ENCODE data around the gene LCK.

LCK gene

GRCh38 chr1:32303358-32303757 lies 52.3 kb downstream of the LCK start:
- no peak for TF ChIP-seq CTCF (IDR thresholded peaks at IDR 0.05; ENCODE audit: extremely low read depth, insufficient read depth, missing control alignments)
- in situ Hi-C loops (cut with MboI; ENCODE audit: low pct_unique_long_range_greater_than_20kb, low sequenced_read_pairs, unreplicated experiment), result no loop called here
- DNase-seq (ENCODE audit: low spot score), result no peak

GRCh38 chr1:32303997-32304622 lies 53.0 kb downstream of the LCK start:
- no peak for DNase-seq (ENCODE audit: low spot score)
- in situ Hi-C loops (cut with MboI; ENCODE audit: low pct_unique_long_range_greater_than_20kb, low sequenced_read_pairs, unreplicated experiment), result no loop called here
- no peak for TF ChIP-seq CTCF (IDR thresholded peaks at IDR 0.05; ENCODE audit: extremely low read depth, insufficient read depth, missing control alignments)

- in situ Hi-C loops (cut with MboI; ENCODE audit: low pct_unique_long_range_greater_than_20kb, low sequenced_read_pairs, unreplicated experiment), result no loop called here
- no peak for TF ChIP-seq CTCF (IDR thresholded peaks at IDR 0.05; ENCODE audit: extremely low read depth, insufficient read depth, missing control alignments)
- DNase-seq (ENCODE audit: low spot score), result no peak
Observed at GRCh38 chr1:32305310-32305709, 54.2 kb downstream of the LCK start.

- no peak for DNase-seq (ENCODE audit: low spot score)
- TF ChIP-seq CTCF (IDR thresholded peaks at IDR 0.05; ENCODE audit: extremely low read depth, insufficient read depth, missing control alignments), result no peak
- in situ Hi-C loops (cut with MboI; ENCODE audit: low pct_unique_long_range_greater_than_20kb, low sequenced_read_pairs, unreplicated experiment), result no loop called here
Observed at GRCh38 chr1:32307324-32307723, 56.3 kb downstream of the LCK start.

- no peak for DNase-seq (ENCODE audit: low spot score)
- in situ Hi-C loops (cut with MboI; ENCODE audit: low pct_unique_long_range_greater_than_20kb, low sequenced_read_pairs, unreplicated experiment), result loop anchor here (10.0 kb wide), 2 partner anchors 65 to 95 kb away; no protein-coding TSS in a partner anchor
- no peak for TF ChIP-seq CTCF (IDR thresholded peaks at IDR 0.05; ENCODE audit: extremely low read depth, insufficient read depth, missing control alignments)
Observed at GRCh38 chr1:32309960-32310359, 58.9 kb downstream of the LCK start.

- in situ Hi-C loops (cut with MboI; ENCODE audit: low pct_unique_long_range_greater_than_20kb, low sequenced_read_pairs, unreplicated experiment), result loop anchor here (10.0 kb wide), 2 partner anchors 63 to 97 kb away; no protein-coding TSS in a partner anchor
Observed at GRCh38 chr1:32311709-32312393, 60.8 kb downstream of the LCK start.

More at GRCh38 chr1:32311709-32312393, 60.8 kb downstream of the LCK start:
- no peak for DNase-seq (ENCODE audit: low spot score)
- no peak for TF ChIP-seq CTCF (IDR thresholded peaks at IDR 0.05; ENCODE audit: extremely low read depth, insufficient read depth, missing control alignments)
